ENCODE measurements around the gene BFSP1. TPM values are rescaled to one million over a fixed set of nuclear protein-coding genes. Genes with fewer than 3 reads are reported as not detected.

BFSP1 gene
- total and polyA plus RNA-seq, 2 of the 8 experiments (the other 6 are each of a cell fraction or from before 2014, with no cell fraction given): 1.5 to 2.5 TPM

GRCh38 chr20:17513939-17514338 is 17.2 kb downstream of the BFSP1 start (continued):
- TF ChIP-seq, protein P1, sequence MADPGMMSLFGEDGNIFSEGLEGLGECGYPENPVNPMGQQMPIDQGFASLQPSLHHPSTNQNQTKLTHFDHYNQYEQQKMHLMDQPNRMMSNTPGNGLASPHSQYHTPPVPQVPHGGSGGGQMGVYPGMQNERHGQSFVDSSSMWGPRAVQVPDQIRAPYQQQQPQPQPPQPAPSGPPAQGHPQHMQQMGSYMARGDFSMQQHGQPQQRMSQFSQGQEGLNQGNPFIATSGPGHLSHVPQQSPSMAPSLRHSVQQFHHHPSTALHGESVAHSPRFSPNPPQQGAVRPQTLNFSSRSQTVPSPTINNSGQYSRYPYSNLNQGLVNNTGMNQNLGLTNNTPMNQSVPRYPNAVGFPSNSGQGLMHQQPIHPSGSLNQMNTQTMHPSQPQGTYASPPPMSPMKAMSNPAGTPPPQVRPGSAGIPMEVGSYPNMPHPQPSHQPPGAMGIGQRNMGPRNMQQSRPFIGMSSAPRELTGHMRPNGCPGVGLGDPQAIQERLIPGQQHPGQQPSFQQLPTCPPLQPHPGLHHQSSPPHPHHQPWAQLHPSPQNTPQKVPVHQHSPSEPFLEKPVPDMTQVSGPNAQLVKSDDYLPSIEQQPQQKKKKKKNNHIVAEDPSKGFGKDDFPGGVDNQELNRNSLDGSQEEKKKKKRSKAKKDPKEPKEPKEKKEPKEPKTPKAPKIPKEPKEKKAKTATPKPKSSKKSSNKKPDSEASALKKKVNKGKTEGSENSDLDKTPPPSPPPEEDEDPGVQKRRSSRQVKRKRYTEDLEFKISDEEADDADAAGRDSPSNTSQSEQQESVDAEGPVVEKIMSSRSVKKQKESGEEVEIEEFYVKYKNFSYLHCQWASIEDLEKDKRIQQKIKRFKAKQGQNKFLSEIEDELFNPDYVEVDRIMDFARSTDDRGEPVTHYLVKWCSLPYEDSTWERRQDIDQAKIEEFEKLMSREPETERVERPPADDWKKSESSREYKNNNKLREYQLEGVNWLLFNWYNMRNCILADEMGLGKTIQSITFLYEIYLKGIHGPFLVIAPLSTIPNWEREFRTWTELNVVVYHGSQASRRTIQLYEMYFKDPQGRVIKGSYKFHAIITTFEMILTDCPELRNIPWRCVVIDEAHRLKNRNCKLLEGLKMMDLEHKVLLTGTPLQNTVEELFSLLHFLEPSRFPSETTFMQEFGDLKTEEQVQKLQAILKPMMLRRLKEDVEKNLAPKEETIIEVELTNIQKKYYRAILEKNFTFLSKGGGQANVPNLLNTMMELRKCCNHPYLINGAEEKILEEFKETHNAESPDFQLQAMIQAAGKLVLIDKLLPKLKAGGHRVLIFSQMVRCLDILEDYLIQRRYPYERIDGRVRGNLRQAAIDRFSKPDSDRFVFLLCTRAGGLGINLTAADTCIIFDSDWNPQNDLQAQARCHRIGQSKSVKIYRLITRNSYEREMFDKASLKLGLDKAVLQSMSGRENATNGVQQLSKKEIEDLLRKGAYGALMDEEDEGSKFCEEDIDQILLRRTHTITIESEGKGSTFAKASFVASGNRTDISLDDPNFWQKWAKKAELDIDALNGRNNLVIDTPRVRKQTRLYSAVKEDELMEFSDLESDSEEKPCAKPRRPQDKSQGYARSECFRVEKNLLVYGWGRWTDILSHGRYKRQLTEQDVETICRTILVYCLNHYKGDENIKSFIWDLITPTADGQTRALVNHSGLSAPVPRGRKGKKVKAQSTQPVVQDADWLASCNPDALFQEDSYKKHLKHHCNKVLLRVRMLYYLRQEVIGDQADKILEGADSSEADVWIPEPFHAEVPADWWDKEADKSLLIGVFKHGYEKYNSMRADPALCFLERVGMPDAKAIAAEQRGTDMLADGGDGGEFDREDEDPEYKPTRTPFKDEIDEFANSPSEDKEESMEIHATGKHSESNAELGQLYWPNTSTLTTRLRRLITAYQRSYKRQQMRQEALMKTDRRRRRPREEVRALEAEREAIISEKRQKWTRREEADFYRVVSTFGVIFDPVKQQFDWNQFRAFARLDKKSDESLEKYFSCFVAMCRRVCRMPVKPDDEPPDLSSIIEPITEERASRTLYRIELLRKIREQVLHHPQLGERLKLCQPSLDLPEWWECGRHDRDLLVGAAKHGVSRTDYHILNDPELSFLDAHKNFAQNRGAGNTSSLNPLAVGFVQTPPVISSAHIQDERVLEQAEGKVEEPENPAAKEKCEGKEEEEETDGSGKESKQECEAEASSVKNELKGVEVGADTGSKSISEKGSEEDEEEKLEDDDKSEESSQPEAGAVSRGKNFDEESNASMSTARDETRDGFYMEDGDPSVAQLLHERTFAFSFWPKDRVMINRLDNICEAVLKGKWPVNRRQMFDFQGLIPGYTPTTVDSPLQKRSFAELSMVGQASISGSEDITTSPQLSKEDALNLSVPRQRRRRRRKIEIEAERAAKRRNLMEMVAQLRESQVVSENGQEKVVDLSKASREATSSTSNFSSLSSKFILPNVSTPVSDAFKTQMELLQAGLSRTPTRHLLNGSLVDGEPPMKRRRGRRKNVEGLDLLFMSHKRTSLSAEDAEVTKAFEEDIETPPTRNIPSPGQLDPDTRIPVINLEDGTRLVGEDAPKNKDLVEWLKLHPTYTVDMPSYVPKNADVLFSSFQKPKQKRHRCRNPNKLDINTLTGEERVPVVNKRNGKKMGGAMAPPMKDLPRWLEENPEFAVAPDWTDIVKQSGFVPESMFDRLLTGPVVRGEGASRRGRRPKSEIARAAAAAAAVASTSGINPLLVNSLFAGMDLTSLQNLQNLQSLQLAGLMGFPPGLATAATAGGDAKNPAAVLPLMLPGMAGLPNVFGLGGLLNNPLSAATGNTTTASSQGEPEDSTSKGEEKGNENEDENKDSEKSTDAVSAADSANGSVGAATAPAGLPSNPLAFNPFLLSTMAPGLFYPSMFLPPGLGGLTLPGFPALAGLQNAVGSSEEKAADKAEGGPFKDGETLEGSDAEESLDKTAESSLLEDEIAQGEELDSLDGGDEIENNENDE (IDR thresholded peaks at IDR 0.05; ENCODE audit: insufficient replicate concordance, low read length): no peak
- TF ChIP-seq PHF8 (conservative IDR thresholded peaks at IDR 0.05; ENCODE audit: low read depth, low read length) (no peak), BRCA1 (IDR thresholded peaks at IDR 0.05; ENCODE audit: low read depth, low read length) (no peak), NRF1 (IDR thresholded peaks at IDR 0.05; ENCODE audit: low read depth, low read length) (no peak), SIRT6 (IDR thresholded peaks at IDR 0.05; ENCODE audit: low read length) (no peak), KDM5A (IDR thresholded peaks at IDR 0.05; ENCODE audit: low read length) (no peak), SAP30 (IDR thresholded peaks at IDR 0.05; ENCODE audit: insufficient read depth, insufficient replicate concordance, low read length) (no peak), CEBPB (IDR thresholded peaks at IDR 0.05; ENCODE audit: low read depth, low read length) (no peak), CHD2 (IDR thresholded peaks at IDR 0.05; ENCODE audit: low read length) (no peak), JUN (IDR thresholded peaks at IDR 0.05; ENCODE audit: low read depth, low read length) (no peak)
- TF ChIP-seq, protein P2, sequence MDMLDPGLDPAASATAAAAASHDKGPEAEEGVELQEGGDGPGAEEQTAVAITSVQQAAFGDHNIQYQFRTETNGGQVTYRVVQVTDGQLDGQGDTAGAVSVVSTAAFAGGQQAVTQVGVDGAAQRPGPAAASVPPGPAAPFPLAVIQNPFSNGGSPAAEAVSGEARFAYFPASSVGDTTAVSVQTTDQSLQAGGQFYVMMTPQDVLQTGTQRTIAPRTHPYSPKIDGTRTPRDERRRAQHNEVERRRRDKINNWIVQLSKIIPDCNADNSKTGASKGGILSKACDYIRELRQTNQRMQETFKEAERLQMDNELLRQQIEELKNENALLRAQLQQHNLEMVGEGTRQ (IDR thresholded peaks at IDR 0.05; ENCODE audit: low read length): no peak
